ENCODE measurements around the gene S100A8. TPM values are rescaled to one million over a fixed set of nuclear protein-coding genes. Genes with fewer than 3 reads are reported as not detected.

S100A8 gene
- total RNA-seq, 1 experiment from 2014 or later: not detected

DNA sequence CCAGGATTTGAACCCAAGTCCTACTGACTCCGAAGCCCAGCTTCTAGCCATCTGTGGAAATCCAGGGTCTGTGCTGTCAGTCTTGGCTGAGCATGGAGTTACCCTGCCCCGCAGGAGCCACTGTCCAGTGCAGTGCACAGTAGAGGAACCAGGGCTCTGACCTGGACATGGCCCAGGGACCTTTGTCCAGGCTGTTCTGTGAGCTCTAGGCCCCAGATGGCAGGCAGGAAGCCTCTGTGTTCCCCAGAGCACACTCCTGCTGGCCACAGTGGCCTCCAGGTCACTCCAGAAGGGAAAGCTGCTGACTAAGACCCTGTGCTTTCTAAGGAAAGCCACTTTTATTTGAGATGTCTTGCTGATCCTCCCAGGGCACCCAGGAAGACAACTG is 39.3 kb upstream of the S100A8 start:
- CTCF ChIA-PET: no interaction called here
- intact Hi-C loops (cut with micrococcal nuclease; ENCODE audit: unreplicated experiment): no loop called here

DNA sequence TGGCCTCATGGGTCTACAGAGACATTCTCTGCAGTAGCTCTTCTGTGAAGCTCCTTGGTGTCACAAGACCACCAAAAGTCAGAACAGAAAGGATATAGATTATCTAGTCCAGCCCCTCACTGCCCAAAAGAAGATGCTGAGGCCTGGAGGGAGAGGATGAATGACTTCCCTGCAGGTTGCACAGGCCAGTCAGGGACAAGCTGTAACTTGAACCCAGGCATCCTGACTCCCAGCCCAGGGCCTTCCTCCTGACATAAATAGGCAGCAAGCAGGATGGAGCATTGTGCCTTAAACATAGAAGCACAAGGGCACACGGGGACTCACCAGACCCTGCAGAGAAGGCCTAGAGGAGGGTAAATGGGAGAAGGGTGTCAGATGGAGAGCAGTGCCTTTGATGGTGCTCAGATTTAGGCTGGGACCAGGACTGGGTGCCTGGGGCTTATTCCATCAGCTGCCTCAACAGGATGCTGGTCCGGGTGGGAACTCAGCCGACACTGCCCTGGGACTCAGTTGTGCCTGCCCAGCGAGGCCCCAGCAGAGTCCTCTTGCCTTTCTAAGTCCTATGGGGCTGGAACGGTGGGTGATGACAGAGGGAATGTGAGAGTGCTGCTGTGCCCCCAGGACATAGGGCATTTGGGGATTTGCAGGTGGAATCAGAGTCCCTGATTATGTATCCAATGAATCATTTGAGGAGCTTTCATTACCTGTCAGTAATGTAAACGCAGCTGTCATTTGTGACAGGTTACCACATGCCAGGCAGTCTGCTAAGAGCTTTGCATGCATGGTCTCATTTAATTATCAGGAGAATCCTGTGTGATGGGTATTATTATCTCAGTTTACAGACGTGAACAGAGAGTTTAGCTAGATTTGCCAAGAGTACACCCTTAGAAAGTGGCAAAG is 38.6 kb upstream of the S100A8 start:
- Histone ChIP-seq H3K4me1 (ENCODE audit: control insufficient read depth, insufficient read depth, low read length) (no peaks in the 10 kb centered on the region), H3K36me3 (ENCODE audit: control insufficient read depth, insufficient read depth, low read length) (no peaks in the 10 kb centered on the region), H3K27me3 (ENCODE audit: control insufficient read depth, insufficient read depth, low read length) (no peaks in the 10 kb centered on the region; the same call in none of the 2 replicates), H3K4me3 (ENCODE audit: low read depth in 2 of 2, low read length in 2 of 2) (no peak overlapping the region), H3K27ac (ENCODE audit: low read length) (no peak overlapping the region), H3K9me3 (ENCODE audit: control insufficient read depth, insufficient read depth, low read depth, low read length) (no peaks in the 10 kb centered on the region)
- no TSS peak for BruUV-seq (replicated peaks)
- CTCF ChIA-PET: no interaction called here
- POLR2A ChIA-PET: no interaction called here
- in situ Hi-C loops (cut with HindIII; ENCODE audit: low pct_unique_long_range_greater_than_20kb, low sequenced_read_pairs) (no loop called here), intact Hi-C loops (cut with micrococcal nuclease; ENCODE audit: unreplicated experiment) (no loop called here)
- ATAC-seq (no peak), DNase-seq (ENCODE audit: low read depth, low spot score) (no peak)
- TF ChIP-seq, protein P1, sequence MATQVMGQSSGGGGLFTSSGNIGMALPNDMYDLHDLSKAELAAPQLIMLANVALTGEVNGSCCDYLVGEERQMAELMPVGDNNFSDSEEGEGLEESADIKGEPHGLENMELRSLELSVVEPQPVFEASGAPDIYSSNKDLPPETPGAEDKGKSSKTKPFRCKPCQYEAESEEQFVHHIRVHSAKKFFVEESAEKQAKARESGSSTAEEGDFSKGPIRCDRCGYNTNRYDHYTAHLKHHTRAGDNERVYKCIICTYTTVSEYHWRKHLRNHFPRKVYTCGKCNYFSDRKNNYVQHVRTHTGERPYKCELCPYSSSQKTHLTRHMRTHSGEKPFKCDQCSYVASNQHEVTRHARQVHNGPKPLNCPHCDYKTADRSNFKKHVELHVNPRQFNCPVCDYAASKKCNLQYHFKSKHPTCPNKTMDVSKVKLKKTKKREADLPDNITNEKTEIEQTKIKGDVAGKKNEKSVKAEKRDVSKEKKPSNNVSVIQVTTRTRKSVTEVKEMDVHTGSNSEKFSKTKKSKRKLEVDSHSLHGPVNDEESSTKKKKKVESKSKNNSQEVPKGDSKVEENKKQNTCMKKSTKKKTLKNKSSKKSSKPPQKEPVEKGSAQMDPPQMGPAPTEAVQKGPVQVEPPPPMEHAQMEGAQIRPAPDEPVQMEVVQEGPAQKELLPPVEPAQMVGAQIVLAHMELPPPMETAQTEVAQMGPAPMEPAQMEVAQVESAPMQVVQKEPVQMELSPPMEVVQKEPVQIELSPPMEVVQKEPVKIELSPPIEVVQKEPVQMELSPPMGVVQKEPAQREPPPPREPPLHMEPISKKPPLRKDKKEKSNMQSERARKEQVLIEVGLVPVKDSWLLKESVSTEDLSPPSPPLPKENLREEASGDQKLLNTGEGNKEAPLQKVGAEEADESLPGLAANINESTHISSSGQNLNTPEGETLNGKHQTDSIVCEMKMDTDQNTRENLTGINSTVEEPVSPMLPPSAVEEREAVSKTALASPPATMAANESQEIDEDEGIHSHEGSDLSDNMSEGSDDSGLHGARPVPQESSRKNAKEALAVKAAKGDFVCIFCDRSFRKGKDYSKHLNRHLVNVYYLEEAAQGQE (IDR thresholded peaks at IDR 0.05; ENCODE audit: insufficient read depth in 1 of 2, low read depth in 2 of 2, low read length in 1 of 2): no peak

More for the DNA sequence above, 39.3 kb upstream of the S100A8 start:
- TF ChIP-seq TCF7L2 (IDR thresholded peaks at IDR 0.05; ENCODE audit: low read depth, low read length) (no peak), SIN3A (IDR thresholded peaks at IDR 0.05; ENCODE audit: borderline replicate concordance, insufficient read depth, low read depth, low read length) (no peak), POLR2AphosphoS5 (IDR thresholded peaks at IDR 0.05; ENCODE audit: low read depth, low read length) (no peak)
- TF ChIP-seq, protein P1 (IDR thresholded peaks at IDR 0.05; ENCODE audit: insufficient read depth in 1 of 2, low read depth in 2 of 2, low read length in 1 of 2): no peak
- TF ChIP-seq, protein P2, sequence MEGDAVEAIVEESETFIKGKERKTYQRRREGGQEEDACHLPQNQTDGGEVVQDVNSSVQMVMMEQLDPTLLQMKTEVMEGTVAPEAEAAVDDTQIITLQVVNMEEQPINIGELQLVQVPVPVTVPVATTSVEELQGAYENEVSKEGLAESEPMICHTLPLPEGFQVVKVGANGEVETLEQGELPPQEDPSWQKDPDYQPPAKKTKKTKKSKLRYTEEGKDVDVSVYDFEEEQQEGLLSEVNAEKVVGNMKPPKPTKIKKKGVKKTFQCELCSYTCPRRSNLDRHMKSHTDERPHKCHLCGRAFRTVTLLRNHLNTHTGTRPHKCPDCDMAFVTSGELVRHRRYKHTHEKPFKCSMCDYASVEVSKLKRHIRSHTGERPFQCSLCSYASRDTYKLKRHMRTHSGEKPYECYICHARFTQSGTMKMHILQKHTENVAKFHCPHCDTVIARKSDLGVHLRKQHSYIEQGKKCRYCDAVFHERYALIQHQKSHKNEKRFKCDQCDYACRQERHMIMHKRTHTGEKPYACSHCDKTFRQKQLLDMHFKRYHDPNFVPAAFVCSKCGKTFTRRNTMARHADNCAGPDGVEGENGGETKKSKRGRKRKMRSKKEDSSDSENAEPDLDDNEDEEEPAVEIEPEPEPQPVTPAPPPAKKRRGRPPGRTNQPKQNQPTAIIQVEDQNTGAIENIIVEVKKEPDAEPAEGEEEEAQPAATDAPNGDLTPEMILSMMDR (IDR thresholded peaks at IDR 0.05): no peak
- ATAC-seq (no peak), DNase-seq (ENCODE audit: low read depth, low spot score) (no peak)
- Histone ChIP-seq H3K27me3 (ENCODE audit: control insufficient read depth, insufficient read depth, low read length) (no peaks in the 10 kb centered on the region; the same call in none of the 2 replicates), H3K4me1 (ENCODE audit: control insufficient read depth, insufficient read depth, low read length) (no peaks in the 10 kb centered on the region), H3K9me3 (ENCODE audit: control insufficient read depth, insufficient read depth, low read depth, low read length) (no peaks in the 10 kb centered on the region), H3K36me3 (ENCODE audit: control insufficient read depth, insufficient read depth, low read length) (no peaks in the 10 kb centered on the region), H3K4me3 (ENCODE audit: low read depth in 2 of 2, low read length in 2 of 2) (no peak overlapping the region), H3K27ac (ENCODE audit: low read length) (no peak overlapping the region)
- no TSS peak for BruUV-seq (replicated peaks)
- POLR2A ChIA-PET: no interaction called here
- in situ Hi-C loops (cut with HindIII; ENCODE audit: low pct_unique_long_range_greater_than_20kb, low sequenced_read_pairs): no loop called here
